Activated CD4-positive, CD25-positive, alpha-beta regulatory T cell treated with anti-CD3 and anti-CD28 coated beads, Interleukin-2, amount 50 U/mL, for 24 hours (primary cell): ENCODE results near the gene MEAK7.

ENCODE experiments used
- ATAC-seq, 2 donors: fragments of 150-1000 bp; cut with Tn5 transposase; one replicate each; pipeline ENCODE4 v1.10.0; 2021; ENCODE audit warnings: mild to moderate bottlenecking in 1 of 2, moderate library complexity in 1 of 2

MEAK7 gene

GRCh38 chr16:84486126-84486525, 18.3 kb downstream of the MEAK7 start:
- ATAC-seq, result no peak

GRCh38 chr16:84485255-84486010, 19.0 kb downstream of the MEAK7 start:
- ATAC-seq, result no peak

GRCh38 chr16:84484579-84485254, 19.7 kb downstream of the MEAK7 start:
- ATAC-seq, result no peak

GRCh38 chr16:84483882-84484565, 20.4 kb downstream of the MEAK7 start:
- no peak for ATAC-seq

- ATAC-seq, result no peak
Measured at GRCh38 chr16:84482951-84483881, 21.2 kb downstream of the MEAK7 start.

GRCh38 chr16:84482001-84482891, 22.2 kb downstream of the MEAK7 start:
- no peak for ATAC-seq

- ATAC-seq, result no peak
Measured at GRCh38 chr16:84481051-84481735, 23.3 kb downstream of the MEAK7 start.

GRCh38 chr16:84479716-84480450, 24.6 kb downstream of the MEAK7 start:
- no peak for ATAC-seq

- no peak for ATAC-seq
Measured at GRCh38 chr16:84478172-84478947, 26.1 kb downstream of the MEAK7 start.

GRCh38 chr16:84477661-84478060, 26.8 kb downstream of the MEAK7 start:
- ATAC-seq, result no peak

- no peak for ATAC-seq
Measured at GRCh38 chr16:84476401-84476800, 28.1 kb downstream of the MEAK7 start.

GRCh38 chr16:84475643-84476240, 28.7 kb downstream of the MEAK7 start:
- ATAC-seq, result no peak

GRCh38 chr16:84471966-84472365, 32.5 kb downstream of the MEAK7 start:
- no peak for ATAC-seq

- no peak for ATAC-seq
Measured at GRCh38 chr16:84471316-84471715, 33.1 kb downstream of the MEAK7 start.

- ATAC-seq, result no peak
Measured at GRCh38 chr16:84467709-84468108, 36.8 kb downstream of the MEAK7 start.

- ATAC-seq, result peak in 1 of 2 donors; percentile 32
Measured at GRCh38 chr16:84467256-84467655, 37.2 kb downstream of the MEAK7 start.

- no peak for ATAC-seq
Measured at GRCh38 chr16:84466692-84467091, 37.8 kb downstream of the MEAK7 start.

GRCh38 chr16:84465154-84465553, 39.3 kb downstream of the MEAK7 start:
- ATAC-seq, result no peak

- no peak for ATAC-seq
Measured at GRCh38 chr16:84464116-84464515, 40.3 kb downstream of the MEAK7 start.
